HG03175 (cell line): ENCODE data around the gene TAB3.
A peak's percentile ranks its signal among the peaks of the same experiment; 100 is the strongest.
"Not testable (repeated sequence)": the region's sequence is repeated elsewhere in the genome, so short reads cannot be mapped to it uniquely, and the experiment has no call there.

Source experiments
- ATAC-seq: cut with Tn5 transposase; IDR thresholded peaks from one replicate; pipeline ENCODE4 v1.9.1; 2021; ENCODE audit warnings: mild to moderate bottlenecking, moderate library complexity; ENCODE audit not compliant: unreplicated experiment

Gene TAB3

GRCh38 chrX:30819080-30819479 lies 70.0 kb downstream of the TAB3 start:
- ATAC-seq, result no peak

- ATAC-seq, result no peak
Measured at GRCh38 chrX:30816079-30816478, 73.0 kb downstream of the TAB3 start.

- peak; percentile 62 for ATAC-seq
Measured at GRCh38 chrX:30814978-30815377, 74.1 kb downstream of the TAB3 start.

GRCh38 chrX:30812326-30812725 lies 76.7 kb downstream of the TAB3 start:
- peak; percentile 98 for ATAC-seq

GRCh38 chrX:30806187-30806728 lies 82.8 kb downstream of the TAB3 start:
- ATAC-seq, result no peak

- ATAC-seq, result no peak
Measured at GRCh38 chrX:30804462-30804861, 84.6 kb downstream of the TAB3 start.

- no peak for ATAC-seq
Measured at GRCh38 chrX:30800901-30801300, 88.2 kb downstream of the TAB3 start.

- no peak for ATAC-seq
Measured at GRCh38 chrX:30799327-30799726, 89.7 kb downstream of the TAB3 start.

- no peak for ATAC-seq
Measured at GRCh38 chrX:30798810-30799209, 90.2 kb downstream of the TAB3 start.

- not testable (repeated sequence) for ATAC-seq
Measured at GRCh38 chrX:30797301-30797700, 91.8 kb downstream of the TAB3 start.

GRCh38 chrX:30795981-30796958 lies 92.8 kb downstream of the TAB3 start:
- ATAC-seq, result no peak

- ATAC-seq, result no peak
Measured at GRCh38 chrX:30794497-30794896, 94.6 kb downstream of the TAB3 start.

- no peak for ATAC-seq
Measured at GRCh38 chrX:30793767-30794103, 95.3 kb downstream of the TAB3 start.

GRCh38 chrX:30793075-30793766 lies 95.8 kb downstream of the TAB3 start:
- no peak for ATAC-seq

- no peak for ATAC-seq
Measured at GRCh38 chrX:30791296-30792278, 97.5 kb downstream of the TAB3 start.

- no peak for ATAC-seq
Measured at GRCh38 chrX:30787012-30787411, 102.0 kb downstream of the TAB3 start.

GRCh38 chrX:30786374-30786773 lies 102.7 kb downstream of the TAB3 start:
- ATAC-seq, result no peak

GRCh38 chrX:30781711-30782444 lies 107.2 kb downstream of the TAB3 start:
- no peak for ATAC-seq

- ATAC-seq, result no peak
Measured at GRCh38 chrX:30779453-30780030, 109.5 kb downstream of the TAB3 start.

GRCh38 chrX:30777575-30777974 lies 111.5 kb downstream of the TAB3 start:
- no peak for ATAC-seq
